ENCODE results near the gene GRIK1. TPM values are rescaled to one million over a fixed set of nuclear protein-coding genes. Genes with fewer than 3 reads are reported as not detected.

The GRIK1 gene
- total RNA-seq, 1 experiment from 2014 or later: not detected

- no peak for DNase-seq (ENCODE audit: low read depth)
Observed at GRCh38 chr21:29718081-29718815, 221.5 kb downstream of the GRIK1 start.

GRCh38 chr21:29717659-29718058 is 222.1 kb downstream of the GRIK1 start:
- no peak for DNase-seq (ENCODE audit: low read depth)

DNA sequence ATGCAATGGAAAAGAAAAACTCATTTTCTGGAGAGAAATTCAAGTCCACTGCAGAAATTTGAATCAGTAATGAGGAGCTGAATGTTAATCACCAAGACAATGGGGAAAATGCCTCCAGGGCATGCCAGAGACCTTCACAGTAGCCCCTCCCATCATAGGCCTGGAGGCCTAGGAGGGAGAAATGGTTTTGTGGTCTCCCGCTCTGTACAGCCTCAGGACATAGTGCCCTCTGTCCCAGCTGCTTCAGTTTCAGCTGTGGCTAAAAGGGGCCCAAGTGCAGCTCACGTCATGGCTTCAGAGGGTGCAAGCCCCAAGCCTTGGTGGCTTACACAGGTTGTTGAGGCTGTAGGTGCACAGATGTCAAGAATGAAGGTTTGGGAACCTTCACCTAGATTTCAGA is 223.0 kb downstream of the GRIK1 start:
- DNase-seq (ENCODE audit: low read depth): no peak

- no peak for DNase-seq (ENCODE audit: low read depth)
Observed at GRCh38 chr21:29715089-29715488, 224.7 kb downstream of the GRIK1 start.

GRCh38 chr21:29712818-29713217 is 227.0 kb downstream of the GRIK1 start:
- DNase-seq (ENCODE audit: low read depth): no peak

GRCh38 chr21:29711236-29711635 is 228.6 kb downstream of the GRIK1 start:
- DNase-seq (ENCODE audit: low read depth): no peak

DNA sequence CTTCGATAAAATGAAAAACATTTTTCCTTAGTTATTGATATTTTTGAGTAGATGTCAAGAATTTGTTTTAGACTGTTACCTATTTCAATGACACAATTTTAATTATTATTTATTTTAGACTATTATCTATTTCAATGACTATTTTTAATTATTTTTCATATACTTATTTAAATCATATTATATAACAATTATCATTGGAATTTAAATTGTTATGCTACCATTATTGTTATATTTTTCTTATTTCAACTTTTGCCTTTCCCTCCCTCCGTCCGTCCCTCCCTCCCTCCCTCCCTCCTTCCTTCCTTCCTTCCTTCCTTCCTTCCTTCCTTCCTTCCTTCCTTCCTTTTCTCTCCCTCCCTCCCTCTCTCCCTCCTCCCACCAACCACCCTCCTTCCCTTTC is 229.3 kb downstream of the GRIK1 start:
- no peak for DNase-seq (ENCODE audit: low read depth)

DNA sequence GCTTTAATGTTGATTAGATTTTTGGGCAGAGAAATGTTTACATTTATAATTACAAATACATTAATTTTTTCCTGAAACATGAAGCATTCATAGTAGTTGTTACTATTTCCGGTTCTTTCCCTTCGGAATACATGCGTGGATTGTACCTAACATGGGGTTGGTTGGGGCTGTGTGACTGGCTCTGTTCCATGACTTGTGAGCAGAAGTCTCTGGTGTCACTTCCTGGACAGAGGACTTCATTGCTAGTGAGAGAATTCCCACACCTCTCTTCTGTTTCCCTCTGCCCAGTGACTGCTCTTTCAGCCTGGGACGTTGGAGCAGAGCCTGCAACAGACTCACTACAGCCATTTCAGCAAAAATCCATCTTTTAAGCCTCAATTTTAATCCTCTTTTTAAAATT is 231.4 kb downstream of the GRIK1 start:
- no peak for DNase-seq (ENCODE audit: low read depth)

GRCh38 chr21:29704719-29705118 is 235.1 kb downstream of the GRIK1 start:
- no peak for DNase-seq (ENCODE audit: low read depth)

GRCh38 chr21:29701676-29702075 is 238.1 kb downstream of the GRIK1 start:
- DNase-seq (ENCODE audit: low read depth): no peak

GRCh38 chr21:29697555-29698193 is 242.1 kb downstream of the GRIK1 start:
- no peak for DNase-seq (ENCODE audit: low read depth)

GRCh38 chr21:29696937-29697336 is 242.9 kb downstream of the GRIK1 start:
- no peak for DNase-seq (ENCODE audit: low read depth)

DNA sequence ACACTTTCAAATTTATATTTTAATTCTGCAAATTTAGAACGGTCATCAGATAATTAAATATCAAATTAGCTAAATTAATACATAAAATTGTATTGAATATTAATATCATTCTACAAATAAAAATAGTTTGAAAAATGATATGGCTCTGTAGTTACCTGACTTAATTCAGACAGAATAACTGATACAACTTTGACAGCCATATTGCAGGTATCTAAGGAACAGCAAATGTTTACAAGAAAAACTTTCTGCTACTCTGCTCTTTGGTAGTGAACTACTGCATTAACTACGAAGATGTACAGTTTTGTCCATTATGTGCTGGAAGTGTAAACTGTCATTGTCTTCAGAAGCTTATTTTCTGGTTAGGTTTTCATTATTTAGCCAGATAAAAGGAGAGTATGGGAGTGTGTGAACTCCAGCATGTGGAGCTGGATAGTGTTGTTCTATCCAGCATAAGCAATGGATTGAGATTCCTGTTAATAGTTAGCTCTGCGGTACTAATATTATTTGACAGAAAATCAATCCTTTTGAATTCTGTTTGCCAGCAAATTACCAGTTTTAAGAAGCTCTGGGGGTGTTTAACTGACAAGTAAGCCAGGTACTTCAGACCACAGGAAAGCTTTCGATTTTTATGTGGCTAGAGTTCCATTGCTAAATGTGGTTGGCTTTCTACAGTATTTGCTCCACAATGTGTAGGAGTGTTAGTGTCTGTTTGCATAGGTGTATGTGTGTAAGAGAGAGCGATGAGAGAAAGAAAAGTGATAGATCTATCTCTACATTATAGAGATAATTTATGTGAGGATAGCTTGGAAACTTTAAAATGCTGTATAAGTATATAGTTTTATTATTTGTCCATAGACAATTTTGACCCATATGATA is 247.9 kb downstream of the GRIK1 start:
- no peak for DNase-seq (ENCODE audit: low read depth)

- DNase-seq (ENCODE audit: low read depth): no peak
Observed at GRCh38 chr21:29689753-29690152, 250.0 kb downstream of the GRIK1 start.

- no peak for DNase-seq (ENCODE audit: low read depth)
Observed at GRCh38 chr21:29684106-29684505, 255.7 kb downstream of the GRIK1 start.

- no peak for DNase-seq (ENCODE audit: low read depth)
Observed at GRCh38 chr21:29682800-29683199, 257.0 kb downstream of the GRIK1 start.

GRCh38 chr21:29680273-29680672 is 259.5 kb downstream of the GRIK1 start:
- no peak for DNase-seq (ENCODE audit: low read depth)

- DNase-seq (ENCODE audit: low read depth): no peak
Observed at GRCh38 chr21:29678626-29679025, 261.2 kb downstream of the GRIK1 start.

GRCh38 chr21:29677326-29677725 is 262.5 kb downstream of the GRIK1 start:
- DNase-seq (ENCODE audit: low read depth): no peak

DNA sequence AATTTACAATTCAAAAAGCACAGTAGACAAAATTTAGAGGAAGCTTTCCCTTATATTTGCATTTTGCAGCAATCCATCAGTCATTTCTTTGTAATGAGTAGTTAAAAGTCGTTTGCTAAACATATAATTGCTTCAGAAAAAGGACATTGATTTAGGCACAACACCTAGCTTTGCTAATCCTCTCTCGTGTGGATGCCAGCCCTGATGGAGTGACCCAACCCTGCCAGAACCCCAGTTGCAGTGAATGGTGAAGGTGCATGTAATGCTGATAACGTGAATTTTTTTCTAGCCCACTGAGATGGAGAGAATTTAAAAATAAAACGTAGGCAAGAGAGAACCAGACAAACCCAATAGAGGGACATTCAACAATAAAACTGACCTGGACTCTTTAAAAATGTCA is 263.4 kb downstream of the GRIK1 start:
- no peak for DNase-seq (ENCODE audit: low read depth)

- DNase-seq (ENCODE audit: low read depth): no peak
Observed at GRCh38 chr21:29675451-29675850, 264.3 kb downstream of the GRIK1 start.

DNA sequence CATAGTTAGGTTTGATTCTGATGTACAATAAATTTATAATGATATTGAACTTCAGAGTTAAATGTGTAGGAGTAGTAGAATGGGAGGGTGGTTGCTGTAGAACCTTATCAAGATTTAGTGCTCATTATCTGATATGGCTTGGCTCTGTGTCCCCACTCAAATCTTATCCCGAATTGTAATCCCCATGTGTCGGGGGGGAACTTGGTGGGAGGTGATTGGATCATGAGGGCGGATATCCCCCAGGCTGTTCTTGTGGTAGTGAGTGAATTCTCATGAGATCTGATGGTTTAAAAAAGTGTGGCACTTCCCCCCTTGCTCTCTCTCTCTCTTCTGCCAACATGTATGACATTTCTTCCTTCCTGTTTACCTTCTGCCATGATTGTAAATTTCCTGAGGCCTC is 265.5 kb downstream of the GRIK1 start:
- DNase-seq (ENCODE audit: low read depth): no peak

Data from RPMI7951 (cell line).